Measurements from ENCODE around the gene RPS10.

RPS10 gene

DNA sequence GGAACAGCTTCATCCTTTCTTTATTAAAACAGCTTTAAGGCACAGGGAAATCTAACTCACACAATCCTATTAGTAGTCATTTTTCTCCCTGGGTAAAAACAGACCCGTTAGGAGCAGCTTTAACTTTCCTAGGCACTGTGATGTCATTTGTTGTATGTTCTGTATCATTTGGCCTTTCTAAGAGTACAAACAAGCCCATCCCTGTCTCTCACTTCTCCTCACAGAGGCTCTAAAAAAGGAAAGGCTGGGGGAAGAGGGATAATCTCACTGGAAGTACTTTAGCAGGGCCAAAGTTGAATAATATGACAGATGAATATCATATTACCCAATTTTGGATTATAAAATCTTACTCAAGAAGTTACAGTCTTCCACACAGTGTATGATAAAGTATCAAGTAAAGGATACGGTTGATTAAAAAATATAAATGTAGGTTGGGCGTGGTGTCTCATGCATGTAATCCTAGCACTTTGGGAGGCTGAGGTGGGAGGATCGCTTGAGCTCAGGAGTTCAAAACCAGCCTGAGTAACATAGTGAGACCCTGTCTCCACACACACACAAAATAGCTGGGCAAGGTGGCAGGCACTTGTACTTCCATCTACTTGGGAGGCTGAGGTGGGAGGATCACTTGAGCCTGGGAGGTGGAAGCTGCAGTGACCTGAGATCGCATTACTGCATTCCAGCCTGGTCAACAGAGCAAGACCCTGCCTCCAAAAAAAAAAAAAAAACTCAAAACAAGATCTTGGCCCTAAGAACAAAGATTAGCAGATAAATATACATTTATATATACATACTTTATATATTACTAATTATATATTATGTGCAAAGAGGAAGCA, 41.3 kb downstream of the RPS10 start:
- Histone ChIP-seq H3K79me2 (ENCODE audit: insufficient read depth, low read length) (peaks cover 100% of the 10 kb centered on the region), H3K4me3 (ENCODE audit: insufficient read depth, low read length, poor library complexity, severe bottlenecking) (no peak overlapping the region), H3K9ac (ENCODE audit: low read length) (no peak overlapping the region), H3K27ac (ENCODE audit: low read depth, low read length) (no peak overlapping the region), H4K20me1 (ENCODE audit: low read depth, low read length) (peaks cover 10% of the 10 kb centered on the region), H3K4me2 (ENCODE audit: low read depth, low read length, poor library complexity, severe bottlenecking) (no peak overlapping the region), H3K27me3 (ENCODE audit: low read length) (no peaks in the 10 kb centered on the region), H2AFZ (ENCODE audit: low read depth, low read length, severe bottlenecking) (no peak overlapping the region), H3K9me3 (ENCODE audit: insufficient read depth, low read length) (no peaks in the 10 kb centered on the region), H3F3A (ENCODE audit: insufficient read depth) (peaks cover 4% of the 10 kb centered on the region; the same call in 1 of the 2 replicates), H3K9me2 (replicated peaks; ENCODE audit: insufficient read depth, low read length) (no peaks in the 10 kb centered on the region), H3K36me3 (ENCODE audit: low read length) (no peaks in the 10 kb centered on the region)
- TF ChIP-seq, protein P1, sequence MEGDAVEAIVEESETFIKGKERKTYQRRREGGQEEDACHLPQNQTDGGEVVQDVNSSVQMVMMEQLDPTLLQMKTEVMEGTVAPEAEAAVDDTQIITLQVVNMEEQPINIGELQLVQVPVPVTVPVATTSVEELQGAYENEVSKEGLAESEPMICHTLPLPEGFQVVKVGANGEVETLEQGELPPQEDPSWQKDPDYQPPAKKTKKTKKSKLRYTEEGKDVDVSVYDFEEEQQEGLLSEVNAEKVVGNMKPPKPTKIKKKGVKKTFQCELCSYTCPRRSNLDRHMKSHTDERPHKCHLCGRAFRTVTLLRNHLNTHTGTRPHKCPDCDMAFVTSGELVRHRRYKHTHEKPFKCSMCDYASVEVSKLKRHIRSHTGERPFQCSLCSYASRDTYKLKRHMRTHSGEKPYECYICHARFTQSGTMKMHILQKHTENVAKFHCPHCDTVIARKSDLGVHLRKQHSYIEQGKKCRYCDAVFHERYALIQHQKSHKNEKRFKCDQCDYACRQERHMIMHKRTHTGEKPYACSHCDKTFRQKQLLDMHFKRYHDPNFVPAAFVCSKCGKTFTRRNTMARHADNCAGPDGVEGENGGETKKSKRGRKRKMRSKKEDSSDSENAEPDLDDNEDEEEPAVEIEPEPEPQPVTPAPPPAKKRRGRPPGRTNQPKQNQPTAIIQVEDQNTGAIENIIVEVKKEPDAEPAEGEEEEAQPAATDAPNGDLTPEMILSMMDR (IDR thresholded peaks at IDR 0.05; ENCODE audit: insufficient read depth, low read length, poor library complexity, severe bottlenecking) = no peak
- no peak for TF ChIP-seq EZH2phosphoT487 (conservative IDR thresholded peaks at IDR 0.05; ENCODE audit: low read length)

DNA sequence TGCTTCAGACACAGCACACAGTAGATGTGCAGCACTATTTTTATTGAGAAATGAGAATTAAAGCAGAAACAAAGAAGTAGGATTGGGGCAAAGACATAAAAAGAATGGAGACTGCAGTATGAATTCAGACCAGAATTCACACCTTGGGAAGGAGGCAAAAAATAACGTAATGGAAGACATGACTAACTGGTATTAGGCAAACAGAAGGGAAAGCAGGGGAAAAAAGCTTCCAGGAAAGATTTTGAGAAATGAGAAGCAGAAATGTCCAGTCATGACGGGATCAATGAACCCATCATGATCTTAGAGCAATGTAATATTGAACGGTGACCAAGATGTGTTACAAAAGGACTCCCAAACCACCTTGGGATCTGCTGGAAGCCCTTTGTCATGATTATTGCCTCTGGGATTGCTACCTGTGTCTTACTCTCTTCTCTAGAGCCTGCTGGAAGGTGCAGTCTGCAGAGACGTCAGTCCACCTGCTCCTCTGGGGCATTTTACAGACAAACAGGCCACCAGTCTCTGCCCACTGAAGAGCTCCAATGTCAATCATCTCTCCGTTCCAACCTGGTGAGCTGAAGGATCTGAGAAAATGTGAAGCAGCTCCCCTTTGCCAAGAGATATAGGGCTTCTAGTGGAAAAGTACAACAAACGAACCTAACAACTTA, 42.1 kb downstream of the RPS10 start:
- Histone ChIP-seq H3K79me2 (ENCODE audit: insufficient read depth, low read length) (peaks cover 100% of the 10 kb centered on the region), H2AFZ (ENCODE audit: low read depth, low read length, severe bottlenecking) (no peak overlapping the region), H3K4me2 (ENCODE audit: low read depth, low read length, poor library complexity, severe bottlenecking) (no peak overlapping the region), H3K9me2 (replicated peaks; ENCODE audit: insufficient read depth, low read length) (no peaks in the 10 kb centered on the region), H3K9ac (ENCODE audit: low read length) (no peak overlapping the region), H3K36me3 (ENCODE audit: low read length) (no peaks in the 10 kb centered on the region), H3F3A (ENCODE audit: insufficient read depth) (peaks cover 4% of the 10 kb centered on the region; the same call in 1 of the 2 replicates), H4K20me1 (ENCODE audit: low read depth, low read length) (peaks cover 10% of the 10 kb centered on the region), H3K9me3 (ENCODE audit: insufficient read depth, low read length) (no peaks in the 10 kb centered on the region), H3K4me3 (ENCODE audit: insufficient read depth, low read length, poor library complexity, severe bottlenecking) (no peak overlapping the region), H3K27me3 (ENCODE audit: low read length) (no peaks in the 10 kb centered on the region), H3K27ac (ENCODE audit: low read depth, low read length) (no peak overlapping the region)
- no peak for TF ChIP-seq EZH2phosphoT487 (conservative IDR thresholded peaks at IDR 0.05; ENCODE audit: low read length)
- TF ChIP-seq, protein P1 (IDR thresholded peaks at IDR 0.05; ENCODE audit: insufficient read depth, low read length, poor library complexity, severe bottlenecking) = no peak

DNA sequence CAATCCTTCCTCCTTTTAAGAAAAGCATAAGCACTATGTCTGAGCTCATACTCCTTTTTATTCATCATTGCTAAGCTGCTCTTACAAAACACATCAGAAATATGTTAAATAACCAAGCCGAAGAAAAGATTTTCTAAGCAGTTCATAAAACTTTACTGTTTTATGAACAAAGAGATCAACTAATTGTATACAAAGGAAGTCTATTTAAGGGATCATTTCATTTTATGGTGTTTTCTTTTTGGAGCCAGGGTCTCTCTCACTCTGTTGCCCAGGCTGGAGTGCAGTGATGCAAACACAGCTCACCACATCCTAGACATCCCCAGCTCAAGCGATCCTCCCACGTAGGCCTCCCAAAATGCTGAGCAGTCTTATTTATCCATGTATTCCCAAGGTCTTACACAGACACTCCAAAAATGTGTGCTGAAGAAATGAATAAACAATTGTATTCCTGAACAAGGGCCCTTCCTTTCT, 42.7 kb downstream of the RPS10 start:
- no peak overlapping the region for H3K9ac ChIP-seq (ENCODE audit: low read length)
- TF ChIP-seq, protein P1 (IDR thresholded peaks at IDR 0.05; ENCODE audit: insufficient read depth, low read length, poor library complexity, severe bottlenecking) = no peak
- TF ChIP-seq EZH2phosphoT487 (conservative IDR thresholded peaks at IDR 0.05; ENCODE audit: low read length) = no peak
- H3F3A ChIP-seq (ENCODE audit: insufficient read depth) = peaks cover 4% of the 10 kb centered on the region; the same call in 1 of the 2 replicates
- H3K4me3 ChIP-seq (ENCODE audit: insufficient read depth, low read length, poor library complexity, severe bottlenecking) = no peak overlapping the region
- no peak overlapping the region for H3K27ac ChIP-seq (ENCODE audit: low read depth, low read length)
- no peaks in the 10 kb centered on the region for H3K9me2 ChIP-seq (replicated peaks; ENCODE audit: insufficient read depth, low read length)
- H3K36me3 ChIP-seq (ENCODE audit: low read length) = no peaks in the 10 kb centered on the region
- no peak overlapping the region for H3K4me2 ChIP-seq (ENCODE audit: low read depth, low read length, poor library complexity, severe bottlenecking)
- H4K20me1 ChIP-seq (ENCODE audit: low read depth, low read length) = peaks cover 10% of the 10 kb centered on the region
- H3K79me2 ChIP-seq (ENCODE audit: insufficient read depth, low read length) = peaks cover 100% of the 10 kb centered on the region
- no peaks in the 10 kb centered on the region for H3K27me3 ChIP-seq (ENCODE audit: low read length)
- no peaks in the 10 kb centered on the region for H3K9me3 ChIP-seq (ENCODE audit: insufficient read depth, low read length)
- no peak overlapping the region for H2AFZ ChIP-seq (ENCODE audit: low read depth, low read length, severe bottlenecking)

All from SU-DHL-6 (cell line).